ENCODE measurements around the gene NAALADL2. TPM values are rescaled to one million over a fixed set of nuclear protein-coding genes. Genes with fewer than 3 reads are reported as not detected.

The NAALADL2 gene
- total and polyA plus RNA-seq, 4 donors: 0.28 to 4.6 (median 3.1) TPM

DNA sequence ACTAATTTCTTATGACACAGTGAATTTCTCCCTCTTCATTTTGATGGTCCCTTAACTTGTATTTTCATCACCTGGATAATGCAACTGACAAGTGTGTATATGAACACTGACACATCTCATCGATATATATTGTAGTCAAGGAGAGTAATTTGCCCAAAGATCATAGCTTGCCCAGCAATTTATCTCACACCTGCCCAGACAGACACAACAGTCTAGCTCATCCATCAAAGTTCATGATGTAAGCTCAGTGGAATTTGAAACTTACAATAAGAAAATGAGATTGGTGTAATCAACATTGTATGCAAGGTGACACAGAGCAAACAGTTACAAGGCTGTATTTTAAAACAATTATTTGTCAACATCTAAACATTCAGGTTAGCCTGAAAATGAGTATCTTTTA, 805.8 kb downstream of the NAALADL2 start (continued):
- TF ChIP-seq, protein P1, sequence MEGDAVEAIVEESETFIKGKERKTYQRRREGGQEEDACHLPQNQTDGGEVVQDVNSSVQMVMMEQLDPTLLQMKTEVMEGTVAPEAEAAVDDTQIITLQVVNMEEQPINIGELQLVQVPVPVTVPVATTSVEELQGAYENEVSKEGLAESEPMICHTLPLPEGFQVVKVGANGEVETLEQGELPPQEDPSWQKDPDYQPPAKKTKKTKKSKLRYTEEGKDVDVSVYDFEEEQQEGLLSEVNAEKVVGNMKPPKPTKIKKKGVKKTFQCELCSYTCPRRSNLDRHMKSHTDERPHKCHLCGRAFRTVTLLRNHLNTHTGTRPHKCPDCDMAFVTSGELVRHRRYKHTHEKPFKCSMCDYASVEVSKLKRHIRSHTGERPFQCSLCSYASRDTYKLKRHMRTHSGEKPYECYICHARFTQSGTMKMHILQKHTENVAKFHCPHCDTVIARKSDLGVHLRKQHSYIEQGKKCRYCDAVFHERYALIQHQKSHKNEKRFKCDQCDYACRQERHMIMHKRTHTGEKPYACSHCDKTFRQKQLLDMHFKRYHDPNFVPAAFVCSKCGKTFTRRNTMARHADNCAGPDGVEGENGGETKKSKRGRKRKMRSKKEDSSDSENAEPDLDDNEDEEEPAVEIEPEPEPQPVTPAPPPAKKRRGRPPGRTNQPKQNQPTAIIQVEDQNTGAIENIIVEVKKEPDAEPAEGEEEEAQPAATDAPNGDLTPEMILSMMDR (IDR thresholded peaks at IDR 0.05; ENCODE audit: low read depth, low read length, missing input control): no peak
- no peak for TF ChIP-seq FOXA2 (IDR thresholded peaks at IDR 0.05)
- no peak for TF ChIP-seq FOXA1 (IDR thresholded peaks at IDR 0.05)
- TF ChIP-seq RXRA (IDR thresholded peaks at IDR 0.05): no peak
- TF ChIP-seq RAD21 (IDR thresholded peaks at IDR 0.05): no peak

DNA sequence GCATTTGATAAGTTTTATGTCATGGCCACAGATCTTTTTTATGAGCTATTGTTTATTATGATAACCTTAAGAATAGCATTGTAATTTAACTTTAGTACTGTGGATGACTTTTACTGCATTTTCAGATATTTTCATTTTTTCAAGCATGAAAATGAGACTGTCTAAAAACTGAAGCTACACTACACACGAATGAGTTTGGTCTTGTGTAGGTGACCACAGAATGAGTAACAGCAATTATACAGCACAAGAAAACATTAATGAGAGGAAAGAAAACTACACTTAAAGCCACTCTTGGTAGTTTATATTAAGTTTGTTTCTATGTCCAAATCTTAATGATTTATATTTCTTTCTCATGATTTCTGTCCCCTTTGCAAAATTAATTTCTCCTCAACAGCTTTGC, 809.2 kb downstream of the NAALADL2 start:
- WGBS: 86% methylated on average over 1 of the region's 1 CpG
- Histone ChIP-seq H3K9ac (ENCODE audit: low read depth in 1 of 2, low read length in 2 of 2) (no peak overlapping the region), H3K4me3 (ENCODE audit: low read depth in 1 of 3, low read length in 3 of 3) (no peak overlapping the region), H3K27ac (ENCODE audit: low read depth in 1 of 2, low read length in 2 of 2) (no peak overlapping the region), H3K9me3 (ENCODE audit: control insufficient read depth in 4 of 4, low read length in 3 of 4) (no peaks in the 10 kb centered on the region), H3K27me3 (ENCODE audit: control insufficient read depth in 4 of 4, insufficient read depth in 4 of 4, low read length in 3 of 4) (no peaks in the 10 kb centered on the region), H3K4me1 (ENCODE audit: control insufficient read depth in 4 of 4, insufficient read depth in 4 of 4, low read length in 3 of 4) (peaks cover 0 to 9% (median 3%) of the 10 kb centered on the region in 4 donors), H3K36me3 (ENCODE audit: control insufficient read depth in 4 of 4, insufficient read depth in 3 of 4, low read depth in 1 of 4, low read length in 3 of 4) (no peaks in the 10 kb centered on the region)
- TF ChIP-seq GABPA (IDR thresholded peaks at IDR 0.05 in 1 of 2, conservative IDR thresholded peaks at IDR 0.05 in 1 of 2): no peak
- no peak for DNase-seq (ENCODE audit: low spot score)

DNA sequence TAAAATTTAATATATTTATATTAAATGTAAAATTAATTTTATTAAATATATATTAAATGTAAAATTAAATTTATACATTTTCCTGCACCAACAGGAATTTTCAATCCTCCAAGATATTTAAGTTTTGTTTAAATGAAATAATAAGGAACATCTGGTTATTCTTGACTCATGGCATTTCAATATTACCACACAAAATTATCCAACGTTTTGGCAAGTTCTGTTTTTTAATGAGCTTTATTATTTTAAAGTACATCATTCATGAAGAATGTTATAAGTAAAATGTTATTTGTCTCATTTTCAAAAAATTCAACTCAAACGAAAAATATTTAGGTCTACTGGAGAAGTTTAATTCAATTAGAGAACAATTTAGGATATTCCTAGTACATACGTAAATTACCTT, 811.4 kb downstream of the NAALADL2 start:
- Histone ChIP-seq H3K27ac (ENCODE audit: low read depth in 1 of 2, low read length in 2 of 2) (no peak overlapping the region), H3K36me3 (ENCODE audit: control insufficient read depth in 4 of 4, insufficient read depth in 3 of 4, low read depth in 1 of 4, low read length in 3 of 4) (no peaks in the 10 kb centered on the region), H3K4me3 (ENCODE audit: low read depth in 1 of 3, low read length in 3 of 3) (no peak overlapping the region), H3K9ac (ENCODE audit: low read depth in 1 of 2, low read length in 2 of 2) (no peak overlapping the region), H3K4me1 (ENCODE audit: control insufficient read depth in 4 of 4, insufficient read depth in 4 of 4, low read length in 3 of 4) (peaks cover 0 to 9% (median 3%) of the 10 kb centered on the region in 4 donors), H3K9me3 (ENCODE audit: control insufficient read depth in 4 of 4, low read length in 3 of 4) (no peaks in the 10 kb centered on the region), H3K27me3 (ENCODE audit: control insufficient read depth in 4 of 4, insufficient read depth in 4 of 4, low read length in 3 of 4) (no peaks in the 10 kb centered on the region)
- no peak for DNase-seq (ENCODE audit: low spot score)
- 92% methylated on average over 3 of the region's 3 CpGs for WGBS
- TF ChIP-seq GABPA (IDR thresholded peaks at IDR 0.05 in 1 of 2, conservative IDR thresholded peaks at IDR 0.05 in 1 of 2) (no peak), EGR1 (IDR thresholded peaks at IDR 0.05; ENCODE audit: low read depth in 2 of 2) (no peak), TAF1 (conservative IDR thresholded peaks at IDR 0.05) (no peak), JUND (IDR thresholded peaks at IDR 0.05) (no peak), FOXA1 (IDR thresholded peaks at IDR 0.05) (no peak), HNF4G (IDR thresholded peaks at IDR 0.05) (no peak), YY1 (IDR thresholded peaks at IDR 0.05) (no peak), HNF4A (conservative IDR thresholded peaks at IDR 0.05) (no peak), NR2F2 (IDR thresholded peaks at IDR 0.05) (no peak), FOXA2 (IDR thresholded peaks at IDR 0.05) (no peak), SP1 (IDR thresholded peaks at IDR 0.05) (no peak), RXRA (IDR thresholded peaks at IDR 0.05) (no peak)
- TF ChIP-seq, protein P2, sequence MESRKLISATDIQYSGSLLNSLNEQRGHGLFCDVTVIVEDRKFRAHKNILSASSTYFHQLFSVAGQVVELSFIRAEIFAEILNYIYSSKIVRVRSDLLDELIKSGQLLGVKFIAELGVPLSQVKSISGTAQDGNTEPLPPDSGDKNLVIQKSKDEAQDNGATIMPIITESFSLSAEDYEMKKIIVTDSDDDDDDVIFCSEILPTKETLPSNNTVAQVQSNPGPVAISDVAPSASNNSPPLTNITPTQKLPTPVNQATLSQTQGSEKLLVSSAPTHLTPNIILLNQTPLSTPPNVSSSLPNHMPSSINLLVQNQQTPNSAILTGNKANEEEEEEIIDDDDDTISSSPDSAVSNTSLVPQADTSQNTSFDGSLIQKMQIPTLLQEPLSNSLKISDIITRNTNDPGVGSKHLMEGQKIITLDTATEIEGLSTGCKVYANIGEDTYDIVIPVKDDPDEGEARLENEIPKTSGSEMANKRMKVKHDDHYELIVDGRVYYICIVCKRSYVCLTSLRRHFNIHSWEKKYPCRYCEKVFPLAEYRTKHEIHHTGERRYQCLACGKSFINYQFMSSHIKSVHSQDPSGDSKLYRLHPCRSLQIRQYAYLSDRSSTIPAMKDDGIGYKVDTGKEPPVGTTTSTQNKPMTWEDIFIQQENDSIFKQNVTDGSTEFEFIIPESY (IDR thresholded peaks at IDR 0.05): no peak
- TF ChIP-seq, protein P3, sequence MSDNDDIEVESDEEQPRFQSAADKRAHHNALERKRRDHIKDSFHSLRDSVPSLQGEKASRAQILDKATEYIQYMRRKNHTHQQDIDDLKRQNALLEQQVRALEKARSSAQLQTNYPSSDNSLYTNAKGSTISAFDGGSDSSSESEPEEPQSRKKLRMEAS (IDR thresholded peaks at IDR 0.05): no peak
- TF ChIP-seq, protein P4, sequence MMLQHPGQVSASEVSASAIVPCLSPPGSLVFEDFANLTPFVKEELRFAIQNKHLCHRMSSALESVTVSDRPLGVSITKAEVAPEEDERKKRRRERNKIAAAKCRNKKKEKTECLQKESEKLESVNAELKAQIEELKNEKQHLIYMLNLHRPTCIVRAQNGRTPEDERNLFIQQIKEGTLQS (IDR thresholded peaks at IDR 0.05): no peak
- TF ChIP-seq, protein P5, sequence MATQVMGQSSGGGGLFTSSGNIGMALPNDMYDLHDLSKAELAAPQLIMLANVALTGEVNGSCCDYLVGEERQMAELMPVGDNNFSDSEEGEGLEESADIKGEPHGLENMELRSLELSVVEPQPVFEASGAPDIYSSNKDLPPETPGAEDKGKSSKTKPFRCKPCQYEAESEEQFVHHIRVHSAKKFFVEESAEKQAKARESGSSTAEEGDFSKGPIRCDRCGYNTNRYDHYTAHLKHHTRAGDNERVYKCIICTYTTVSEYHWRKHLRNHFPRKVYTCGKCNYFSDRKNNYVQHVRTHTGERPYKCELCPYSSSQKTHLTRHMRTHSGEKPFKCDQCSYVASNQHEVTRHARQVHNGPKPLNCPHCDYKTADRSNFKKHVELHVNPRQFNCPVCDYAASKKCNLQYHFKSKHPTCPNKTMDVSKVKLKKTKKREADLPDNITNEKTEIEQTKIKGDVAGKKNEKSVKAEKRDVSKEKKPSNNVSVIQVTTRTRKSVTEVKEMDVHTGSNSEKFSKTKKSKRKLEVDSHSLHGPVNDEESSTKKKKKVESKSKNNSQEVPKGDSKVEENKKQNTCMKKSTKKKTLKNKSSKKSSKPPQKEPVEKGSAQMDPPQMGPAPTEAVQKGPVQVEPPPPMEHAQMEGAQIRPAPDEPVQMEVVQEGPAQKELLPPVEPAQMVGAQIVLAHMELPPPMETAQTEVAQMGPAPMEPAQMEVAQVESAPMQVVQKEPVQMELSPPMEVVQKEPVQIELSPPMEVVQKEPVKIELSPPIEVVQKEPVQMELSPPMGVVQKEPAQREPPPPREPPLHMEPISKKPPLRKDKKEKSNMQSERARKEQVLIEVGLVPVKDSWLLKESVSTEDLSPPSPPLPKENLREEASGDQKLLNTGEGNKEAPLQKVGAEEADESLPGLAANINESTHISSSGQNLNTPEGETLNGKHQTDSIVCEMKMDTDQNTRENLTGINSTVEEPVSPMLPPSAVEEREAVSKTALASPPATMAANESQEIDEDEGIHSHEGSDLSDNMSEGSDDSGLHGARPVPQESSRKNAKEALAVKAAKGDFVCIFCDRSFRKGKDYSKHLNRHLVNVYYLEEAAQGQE (IDR thresholded peaks at IDR 0.05): no peak

Measured in liver (tissue), 9 donors.